GM12891 (cell line): Measurements from ENCODE around the gene PANX2.
"Not testable (repeated sequence)": the region's sequence is repeated elsewhere in the genome, so short reads cannot be mapped to it uniquely, and the experiment has no call there.

Experiments
- POLR2A ChIP-seq: IDR thresholded peaks from 2 replicates; pipeline ENCODE4 v1.6.1; 2011; ENCODE audit warnings: low read depth, low read length, control low read depth
- POLR2AphosphoS5 ChIP-seq: IDR thresholded peaks from 2 replicates; pipeline ENCODE4 v1.6.1; 2011; ENCODE audit warnings: low read depth, low read length, control low read depth
- POU2F2 ChIP-seq: IDR thresholded peaks from 2 replicates; pipeline ENCODE4 v1.6.1; 2011; ENCODE audit warnings: low read depth, mild to moderate bottlenecking, control low read depth, low read length, moderate library complexity
- TAF1 ChIP-seq: IDR thresholded peaks from 2 replicates; pipeline ENCODE4 v1.6.1; 2011; ENCODE audit warnings: low read depth, low read length, control low read depth

DNA sequence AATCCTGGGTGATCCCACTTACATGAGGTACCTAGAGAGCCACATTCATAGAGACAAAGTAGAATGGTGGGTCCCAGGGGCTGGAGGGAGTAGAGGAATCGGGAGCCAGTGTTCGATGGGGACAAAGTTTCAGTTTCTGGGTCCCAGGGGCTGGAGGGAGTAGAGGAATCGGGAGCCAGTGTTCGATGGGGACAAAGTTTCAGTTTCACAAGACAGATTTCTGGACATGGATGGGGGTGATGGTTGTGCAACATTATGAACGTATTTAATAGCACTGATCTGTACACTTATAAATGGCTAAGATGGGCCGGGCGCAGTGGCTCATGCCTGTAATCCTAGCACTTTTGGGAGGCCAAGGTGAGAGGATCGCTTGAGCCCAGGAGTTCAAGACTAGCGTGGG lies 34.5 kb downstream of the PANX2 start:
- TF ChIP-seq TAF1, POLR2AphosphoS5, POLR2A, POU2F2: not testable (repeated sequence)
